Stimulated activated CD4-positive, alpha-beta T cell treated with anti-CD3 and anti-CD28 coated beads, TNF-alpha, amount 100 ng/mL, for 24 hours (primary cell): Measurements from ENCODE around the gene TAF11L10.
"Not testable (repeated sequence)": the region's sequence is repeated elsewhere in the genome, so short reads cannot be mapped to it uniquely, and the experiment has no call there.

Source experiments
- DNase-seq, 3 experiments: peaks; one replicate each; pipeline ENCODE4 v3.0.0-alpha.2; 2020; ENCODE audit warnings: low read depth in 3 of 3

TAF11L10 gene

DNA sequence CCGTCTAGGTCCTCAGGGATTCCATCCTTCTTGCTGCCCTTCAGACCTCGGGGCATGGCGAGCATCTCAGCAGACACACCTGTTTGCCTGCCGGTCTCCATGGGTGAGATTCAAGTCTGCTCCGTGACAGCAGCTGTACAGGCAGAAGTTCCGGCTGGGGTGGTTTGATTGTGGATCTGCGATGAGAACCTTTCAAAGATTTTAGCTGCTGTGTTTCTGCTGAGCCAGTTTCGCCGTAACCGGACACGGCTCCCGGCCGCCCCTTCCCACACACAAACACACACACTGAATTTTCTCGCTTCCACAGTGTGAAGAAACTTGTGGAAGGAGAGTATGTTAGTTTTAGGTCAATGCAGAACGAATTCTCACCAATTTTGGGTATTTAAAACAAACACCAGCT lies at the start of gene TAF11L10:
Gene TAF11L10, minus strand, starts transcription at position 101 of the 400 bp plus-strand sequence.
- not testable (repeated sequence) for DNase-seq

- no peak for DNase-seq
Observed at GRCh38 chr5:17634160-17634559, 36.5 kb upstream of the TAF11L10 start, which contains the start of gene TAF11L14. Gene TAF11L14 (plus strand): TSS chr5:17634460.

GRCh38 chr5:17631788-17632187 lies 34.2 kb upstream of the TAF11L10 start, which contains the start of gene TAF11L13:
Gene TAF11L13 (plus strand): TSS chr5:17632088.
- not testable (repeated sequence) for DNase-seq

- DNase-seq, result no peak
Observed at GRCh38 chr5:17625686-17626085, 28.1 kb upstream of the TAF11L10 start.

GRCh38 chr5:17620627-17621026 lies 23.0 kb upstream of the TAF11L10 start:
- no peak for DNase-seq

DNA sequence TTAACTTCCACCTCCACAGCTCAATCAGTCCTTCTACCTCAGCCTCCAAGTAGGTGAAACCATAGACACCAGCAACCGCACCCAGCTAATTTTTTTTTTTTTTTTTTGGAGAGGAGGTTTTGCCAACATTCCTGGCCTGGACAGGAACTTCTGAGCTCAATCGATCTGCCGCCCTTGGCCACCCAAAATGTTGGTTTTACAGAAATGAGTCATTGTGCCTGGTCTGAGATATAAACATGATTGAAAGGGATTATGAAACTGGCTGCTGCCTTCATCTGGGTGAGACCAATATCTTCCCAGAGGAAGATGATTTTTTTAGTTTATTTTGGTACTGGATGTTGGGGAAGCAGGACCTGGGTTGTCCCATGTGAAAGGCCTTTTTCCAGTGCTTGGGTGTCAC lies 21.7 kb upstream of the TAF11L10 start:
- DNase-seq, result no peak

DNA sequence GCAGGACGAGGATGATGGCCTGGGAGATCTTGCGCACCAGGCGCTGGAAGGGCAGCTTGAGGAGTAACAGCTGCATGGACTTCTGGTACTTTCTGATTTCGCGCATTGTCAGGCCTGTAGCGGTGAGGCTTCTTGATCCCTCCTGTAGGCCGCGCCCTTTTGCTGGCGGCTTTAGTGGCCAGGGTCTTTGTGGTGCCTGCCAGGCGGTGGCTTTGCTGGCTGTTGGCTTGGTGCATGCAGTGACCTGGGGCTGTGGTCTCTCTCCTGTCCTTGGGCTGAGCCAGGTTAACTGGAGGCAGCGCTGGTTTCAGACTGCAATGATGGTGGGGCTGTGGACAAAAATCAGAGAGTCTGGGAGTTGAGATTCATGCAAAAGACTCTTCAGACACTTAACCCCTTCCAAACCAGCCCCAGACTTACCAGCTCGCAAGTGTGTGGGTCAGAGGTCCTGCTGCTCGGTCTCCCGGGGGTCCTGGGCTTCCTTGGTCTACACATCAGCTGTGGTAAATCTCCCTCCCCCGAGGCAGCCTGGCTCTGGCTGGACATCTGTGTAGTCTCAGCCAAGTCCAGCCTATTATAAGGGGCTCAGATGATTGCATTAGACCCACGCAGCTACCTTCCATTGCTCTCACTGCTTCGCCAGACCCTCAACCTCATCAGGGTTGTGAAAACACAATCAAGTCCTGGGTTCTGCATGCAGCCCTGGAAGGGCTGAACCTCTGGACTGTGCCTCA lies 17.4 kb upstream of the TAF11L10 start:
- DNase-seq, result no peak

- DNase-seq, result not testable (repeated sequence)
Observed at GRCh38 chr5:17610092-17610491, 12.5 kb upstream of the TAF11L10 start, which contains the start of gene TAF11L12. Gene TAF11L12 (plus strand): TSS chr5:17610392.

DNA sequence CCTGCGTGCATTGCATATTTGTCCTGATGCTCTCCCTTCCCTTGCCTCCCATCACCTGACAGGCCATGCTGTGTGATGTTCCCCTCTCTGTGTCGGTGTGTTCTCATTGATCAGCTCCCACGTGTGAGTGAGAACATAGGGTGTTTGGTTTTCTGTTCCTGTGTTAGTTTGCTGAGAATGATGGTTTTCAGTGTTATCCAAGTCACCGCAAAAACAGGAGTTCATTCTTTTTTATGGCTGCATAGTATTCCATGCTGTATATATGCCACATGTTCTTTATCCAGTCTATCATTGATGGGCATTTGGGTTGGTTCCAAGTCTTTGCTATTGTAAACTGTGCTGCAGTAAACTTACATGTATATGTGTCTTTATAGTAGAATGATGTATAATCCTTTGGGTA lies 9.8 kb upstream of the TAF11L10 start:
- not testable (repeated sequence) for DNase-seq

GRCh38 chr5:17604951-17605350 lies 7.3 kb upstream of the TAF11L10 start:
- DNase-seq, result no peak

GRCh38 chr5:17603880-17604279 lies 6.3 kb upstream of the TAF11L10 start, which contains the start of gene TAF11L11:
Gene TAF11L11 (plus strand): TSS chr5:17604183.
- DNase-seq, result not testable (repeated sequence)

GRCh38 chr5:17594255-17594654 lies 3.4 kb downstream of the TAF11L10 start, which contains the start of gene TAF11L9:
Gene TAF11L9 (minus strand): TSS chr5:17594394.
- not testable (repeated sequence) for DNase-seq

DNA sequence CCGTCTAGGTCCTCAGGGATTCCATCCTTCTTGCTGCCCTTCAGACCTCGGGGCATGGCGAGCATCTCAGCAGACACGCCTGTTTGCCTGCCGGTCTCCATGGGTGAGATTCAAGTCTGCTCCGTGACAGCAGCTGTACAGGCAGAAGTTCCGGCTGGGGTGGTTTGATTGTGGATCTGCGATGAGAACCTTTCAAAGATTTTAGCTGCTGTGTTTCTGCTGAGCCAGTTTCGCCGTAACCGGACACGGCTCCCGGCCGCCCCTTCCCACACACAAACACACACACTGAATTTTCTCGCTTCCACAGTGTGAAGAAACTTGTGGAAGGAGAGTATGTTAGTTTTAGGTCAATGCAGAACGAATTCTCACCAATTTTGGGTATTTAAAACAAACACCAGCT lies 6.8 kb downstream of the TAF11L10 start, which contains the start of gene TAF11L8:
Gene TAF11L8, minus strand, starts transcription at position 101 of the 400 bp plus-strand sequence.
- DNase-seq, result not testable (repeated sequence)

- not testable (repeated sequence) for DNase-seq
Observed at GRCh38 chr5:17585658-17586057, 12.0 kb downstream of the TAF11L10 start, which contains the start of gene TAF11L7. Gene TAF11L7 (minus strand): TSS chr5:17585758.
